HEK293 (cell line): ENCODE data around the gene MGLL.
"Not testable (repeated sequence)": the region's sequence is repeated elsewhere in the genome, so short reads cannot be mapped to it uniquely, and the experiment has no call there.

Source experiments
- CTCF ChIA-PET: fragments of 350-600 bp; formaldehyde crosslinking; extraction: SDS; loops from one replicate; lab custom pipeline; 2021; ENCODE audit warnings: antibody characterized with exemption; lab: Yijun Ruan, JAX
- POLR2A ChIA-PET: fragments of 300-600 bp; formaldehyde crosslinking; extraction: SDS; loops from one replicate; lab custom pipeline; 2020; ENCODE audit warnings: antibody characterized with exemption, inconsistent platforms; lab: Yijun Ruan, JAX
- H3K27ac ChIP-seq: fragments of 200-500 bp; sonication (Bioruptor generic); 2 replicates; pipeline ENCODE4 v1.5.1; 2014; ENCODE audit warnings: low read depth, low read length, control low read depth, inconsistent platforms; ENCODE audit errors: extremely low read depth
- H3K36me3 ChIP-seq, 2 experiments: fragments of 200-500 bp in 1 of 2; sonication (Bioruptor generic) in 1 of 2; 1 replicate in 1 of 2; 2 replicates in 1 of 2; pipeline ENCODE4 v1.5.1; 2014 to 2017; ENCODE audit warnings: inconsistent platforms in 2 of 2, low read length in 2 of 2; ENCODE audit not compliant: control insufficient read depth in 2 of 2, insufficient read depth in 1 of 2
- H3K4me1 ChIP-seq: fragments of 200-500 bp; sonication (Bioruptor generic); 2 replicates; pipeline ENCODE4 v1.5.1; 2014; ENCODE audit warnings: mild to moderate bottlenecking, low read length, inconsistent platforms; ENCODE audit not compliant: control insufficient read depth, insufficient read depth
- H3K4me3 ChIP-seq: 2 replicates; pipeline ENCODE4 v1.5.1; 2011; ENCODE audit warnings: low read depth, mild to moderate bottlenecking, control low read depth, low read length, moderate library complexity
- H3K9me3 ChIP-seq: fragments of 200-500 bp; sonication (Bioruptor generic); 2 replicates; pipeline ENCODE4 v1.5.1; 2014; ENCODE audit warnings: low read depth, low read length, inconsistent platforms; ENCODE audit not compliant: control insufficient read depth, insufficient read depth
- BCL11A ChIP-seq: fragments of 450-650 bp; formaldehyde crosslinking; IDR thresholded peaks from 2 replicates; pipeline ENCODE4 v1.5.1; 2016; ENCODE audit warnings: low read depth, missing biosample characterization, missing genetic modification characterization
- GLI4 ChIP-seq: fragments of 450-650 bp; formaldehyde crosslinking; IDR thresholded peaks from 2 replicates; pipeline ENCODE4 v1.5.1; 2016; ENCODE audit warnings: missing biosample characterization, missing genetic modification characterization
- HOXD13 ChIP-seq: sonication (generic); formaldehyde crosslinking; IDR thresholded peaks from 2 replicates; pipeline ENCODE4 v1.8.0; 2022; ENCODE audit warnings: missing genetic modification reagents, borderline replicate concordance
- KLF10 ChIP-seq: fragments of 450-650 bp; IDR thresholded peaks from 2 replicates; pipeline ENCODE4 v1.5.1; 2018; ENCODE audit warnings: missing biosample characterization, mild to moderate bottlenecking, missing genetic modification characterization
- KLF9 ChIP-seq: fragments of 450-650 bp; formaldehyde crosslinking; IDR thresholded peaks from 2 replicates; pipeline ENCODE4 v1.5.1; 2016; ENCODE audit warnings: missing biosample characterization, missing genetic modification characterization, low read depth
- SP2 ChIP-seq: fragments of 450-650 bp; formaldehyde crosslinking; IDR thresholded peaks from 2 replicates; pipeline ENCODE4 v1.5.1; 2016; ENCODE audit warnings: missing biosample characterization, missing genetic modification characterization
- SP3 ChIP-seq: fragments of 450-650 bp; formaldehyde crosslinking; IDR thresholded peaks from 2 replicates; pipeline ENCODE4 v1.5.1; 2016; ENCODE audit warnings: missing biosample characterization, missing genetic modification characterization
- ZBTB48 ChIP-seq: fragments of 450-650 bp; formaldehyde crosslinking; IDR thresholded peaks from 2 replicates; pipeline ENCODE4 v1.5.1; 2016; ENCODE audit warnings: missing biosample characterization, missing genetic modification characterization
- ZBTB8A ChIP-seq: fragments of 450-650 bp; formaldehyde crosslinking; IDR thresholded peaks from 2 replicates; pipeline ENCODE4 v1.5.1; 2016; ENCODE audit warnings: missing biosample characterization, missing genetic modification characterization
- ZFP37 ChIP-seq: fragments of 450-650 bp; formaldehyde crosslinking; IDR thresholded peaks from 2 replicates; pipeline ENCODE4 v1.5.1; 2016; ENCODE audit warnings: missing biosample characterization, missing genetic modification characterization
- ZFP69B ChIP-seq: fragments of 450-650 bp; formaldehyde crosslinking; IDR thresholded peaks from 2 replicates; pipeline ENCODE4 v1.5.1; 2016; ENCODE audit warnings: missing biosample characterization, missing genetic modification characterization
- ZNF146 ChIP-seq: fragments of 450-650 bp; formaldehyde crosslinking; IDR thresholded peaks from 2 replicates; pipeline ENCODE4 v1.5.1; 2016; ENCODE audit warnings: missing biosample characterization, missing genetic modification characterization
- ZNF248 ChIP-seq: fragments of 450-650 bp; formaldehyde crosslinking; IDR thresholded peaks from 2 replicates; pipeline ENCODE4 v1.5.1; 2017; ENCODE audit warnings: missing biosample characterization, missing genetic modification characterization
- ZNF404 ChIP-seq: fragments of 450-650 bp; formaldehyde crosslinking; IDR thresholded peaks from 2 replicates; pipeline ENCODE4 v1.5.1; 2017; ENCODE audit warnings: missing biosample characterization, missing genetic modification characterization
- ZNF426 ChIP-seq: fragments of 450-650 bp; formaldehyde crosslinking; IDR thresholded peaks from 2 replicates; pipeline ENCODE4 v1.5.1; 2017; ENCODE audit warnings: missing biosample characterization, missing genetic modification characterization, mild to moderate bottlenecking, inconsistent platforms, moderate library complexity
- ZNF473 ChIP-seq: fragments of 450-650 bp; formaldehyde crosslinking; IDR thresholded peaks from 2 replicates; pipeline ENCODE4 v1.5.1; 2017; ENCODE audit warnings: missing biosample characterization, missing genetic modification characterization
- ZNF513 ChIP-seq: fragments of 450-650 bp; IDR thresholded peaks from 2 replicates; pipeline ENCODE4 v1.5.1; 2018; ENCODE audit warnings: missing biosample characterization, missing genetic modification characterization
- ZNF629 ChIP-seq: fragments of 450-650 bp; formaldehyde crosslinking; IDR thresholded peaks from 2 replicates; pipeline ENCODE4 v1.5.1; 2017; ENCODE audit warnings: missing biosample characterization, missing genetic modification characterization
- ZNF791 ChIP-seq: fragments of 450-650 bp; formaldehyde crosslinking; IDR thresholded peaks from 2 replicates; pipeline ENCODE4 v1.5.1; 2016; ENCODE audit warnings: missing biosample characterization, missing genetic modification characterization
- ZSCAN30 ChIP-seq: fragments of 450-650 bp; IDR thresholded peaks from 2 replicates; pipeline ENCODE4 v1.5.1; 2018; ENCODE audit warnings: missing biosample characterization, mild to moderate bottlenecking, missing genetic modification characterization, moderate library complexity
- ZSCAN5A ChIP-seq: fragments of 450-650 bp; formaldehyde crosslinking; IDR thresholded peaks from 2 replicates; pipeline ENCODE4 v1.5.1; 2016; ENCODE audit warnings: missing biosample characterization, missing genetic modification characterization
- ZXDB ChIP-seq: fragments of 450-650 bp; formaldehyde crosslinking; IDR thresholded peaks from 2 replicates; pipeline ENCODE4 v1.5.1; 2016; ENCODE audit warnings: missing biosample characterization, missing genetic modification characterization

Gene MGLL

GRCh38 chr3:127707851-127708411, 114.4 kb downstream of the MGLL start:
- no peak overlapping the region for H3K4me3 ChIP-seq
- H3K4me1 ChIP-seq = no peaks in the 10 kb centered on the region
- TF ChIP-seq ZSCAN5A (tag by site-specific recombination) (no peak), BCL11A (tag by site-specific recombination) (no peak), KLF9 (tag by site-specific recombination) (no peak), GLI4 (no peak), HOXD13 (CRISPR knock-in tag) (no peak), ZNF791 (tag by site-specific recombination) (no peak), ZNF473 (tag by site-specific recombination) (no peak), ZNF426 (tag by site-specific recombination) (no peak)
- H3K36me3 ChIP-seq = no peaks in the 10 kb centered on the region
- CTCF ChIA-PET = interaction anchor here (0.7 kb wide), 1 partner anchor 11 kb away, joined by 3 read pairs; no protein-coding TSS in a partner anchor
- no peaks in the 10 kb centered on the region for H3K9me3 ChIP-seq
- POLR2A ChIA-PET = no interaction called here
- H3K27ac ChIP-seq = no peak overlapping the region

- H3K36me3 ChIP-seq = no peaks in the 10 kb centered on the region
- POLR2A ChIA-PET = no interaction called here
- TF ChIP-seq GLI4 (no peak), ZXDB (tag by site-specific recombination) (no peak)
- H3K4me3 ChIP-seq = no peak overlapping the region
- H3K9me3 ChIP-seq = no peaks in the 10 kb centered on the region
- no peak overlapping the region for H3K27ac ChIP-seq
- CTCF ChIA-PET = interaction anchor here (1.3 kb wide), 1 partner anchor 11 kb away, joined by 5 read pairs; no protein-coding TSS in a partner anchor
- H3K4me1 ChIP-seq = no peaks in the 10 kb centered on the region
These were observed 115.4 kb downstream of the MGLL start for GRCh38 chr3:127706785-127707351.

GRCh38 chr3:127706312-127706711, 116.0 kb downstream of the MGLL start:
- ChIA-PET POLR2A (no interaction called here), CTCF (interaction anchor here (1.3 kb wide), 1 partner anchor 11 kb away, joined by 5 read pairs; no protein-coding TSS in a partner anchor)
- Histone ChIP-seq H3K9me3 (no peaks in the 10 kb centered on the region), H3K4me3 (no peak overlapping the region), H3K36me3 (no peaks in the 10 kb centered on the region), H3K27ac (no peak overlapping the region), H3K4me1 (no peaks in the 10 kb centered on the region)
- TF ChIP-seq SP2 (tag by site-specific recombination) (no peak), ZNF791 (tag by site-specific recombination) (no peak), ZBTB48 (tag by site-specific recombination) (no peak), ZBTB8A (tag by site-specific recombination) (no peak)

GRCh38 chr3:127704840-127705239, 117.5 kb downstream of the MGLL start:
- H3K4me3 ChIP-seq, H3K36me3 ChIP-seq, H3K9me3 ChIP-seq, H3K27ac ChIP-seq, POLR2A ChIA-PET, H3K4me1 ChIP-seq: not testable (repeated sequence)
- TF ChIP-seq ZNF146 (tag by site-specific recombination) = peak; percentile 78
- CTCF ChIA-PET = interaction anchor here (1.3 kb wide), 1 partner anchor 31 kb away, joined by 3 read pairs; no protein-coding TSS in a partner anchor

GRCh38 chr3:127702151-127702578, 120.2 kb downstream of the MGLL start:
- CTCF ChIA-PET = no interaction called here
- H3K9me3 ChIP-seq = no peaks in the 10 kb centered on the region
- POLR2A ChIA-PET = no interaction called here
- no peaks in the 10 kb centered on the region for H3K36me3 ChIP-seq
- H3K4me3 ChIP-seq = no peak overlapping the region
- H3K27ac ChIP-seq = no peak overlapping the region
- no peaks in the 10 kb centered on the region for H3K4me1 ChIP-seq
- TF ChIP-seq ZNF513 (tag by site-specific recombination) (no peak), SP3 (tag by site-specific recombination) (no peak), ZNF629 (tag by site-specific recombination) (no peak), KLF10 (tag by site-specific recombination) (no peak), ZFP37 (tag by site-specific recombination) (no peak), ZNF404 (tag by site-specific recombination) (no peak), ZSCAN30 (tag by site-specific recombination) (no peak), ZNF248 (tag by site-specific recombination) (no peak), ZFP69B (tag by site-specific recombination) (no peak)
